Neuronal stem cell (in vitro differentiated cells): ENCODE results near the gene CD300C.
A peak's percentile ranks its signal among the peaks of the same experiment; 100 is the strongest.

Experiments used
- DNase-seq: peaks from one replicate; pipeline ENCODE4 v3.0.0-alpha.2; 2013; ENCODE audit warnings: low spot score
- H2AFZ ChIP-seq: one replicate; pipeline ENCODE4 v1.6.1; 2013; ENCODE audit warnings: mild to moderate bottlenecking, low read length, inconsistent platforms
- H2AK5ac ChIP-seq: 2 replicates; pipeline ENCODE4 v1.6.1; 2013; ENCODE audit warnings: low read depth, mild to moderate bottlenecking, inconsistent platforms, low read length, moderate library complexity, mixed read lengths
- H2BK120ac ChIP-seq: 2 replicates; pipeline ENCODE4 v1.6.1; 2013; ENCODE audit warnings: low read depth, mild to moderate bottlenecking, inconsistent platforms, low read length, moderate library complexity, mixed read lengths
- H2BK12ac ChIP-seq: one replicate; pipeline ENCODE4 v1.6.1; 2013; ENCODE audit warnings: low read length, inconsistent platforms
- H2BK15ac ChIP-seq: 2 replicates; pipeline ENCODE4 v1.6.1; 2013; ENCODE audit warnings: mild to moderate bottlenecking, low read length, inconsistent platforms, mixed read lengths
- H2BK5ac ChIP-seq: one replicate; pipeline ENCODE4 v1.6.1; 2013; ENCODE audit warnings: inconsistent platforms, mild to moderate bottlenecking, low read length, moderate library complexity
- H3K14ac ChIP-seq: one replicate; pipeline ENCODE4 v1.6.1; 2013; ENCODE audit warnings: low read length, inconsistent platforms
- H3K18ac ChIP-seq: 2 replicates; pipeline ENCODE4 v1.6.1; 2013; ENCODE audit warnings: low read length, inconsistent platforms
- H3K23ac ChIP-seq: 2 replicates; pipeline ENCODE4 v1.6.1; 2013; ENCODE audit warnings: low read depth, mild to moderate bottlenecking, mixed read lengths, low read length, inconsistent platforms; ENCODE audit not compliant: poor library complexity
- H3K27ac ChIP-seq: replicated peaks from 3 replicates; pipeline ENCODE4 v1.5.1; 2013; ENCODE audit warnings: low read length, inconsistent platforms
- H3K27me3 ChIP-seq, 3 experiments: 2 replicates each; pipeline ENCODE4 v1.6.1; 2013; ENCODE audit warnings: low read length in 3 of 3, mild to moderate bottlenecking in 2 of 3, inconsistent platforms in 1 of 3, low read depth in 1 of 3, mixed read lengths in 1 of 3, moderate library complexity in 1 of 3; ENCODE audit not compliant: control insufficient read depth in 3 of 3, insufficient read depth in 3 of 3
- H3K36me3 ChIP-seq, 2 donors: replicated peaks in 1 of 2; 2 replicates each; pipeline ENCODE4 v1.6.1; 2013; ENCODE audit warnings: low read length in 2 of 2; ENCODE audit not compliant: control insufficient read depth in 2 of 2, insufficient read depth in 2 of 2
- H3K4ac ChIP-seq: 2 replicates; pipeline ENCODE4 v1.6.1; 2013; ENCODE audit warnings: inconsistent platforms, mild to moderate bottlenecking, low read length, moderate library complexity
- H3K4me1 ChIP-seq, 2 donors: 1 replicate in 1 of 2; 2 replicates in 1 of 2; pipeline ENCODE4 v1.6.1; 2013; ENCODE audit warnings: low read length in 2 of 2, low read depth in 1 of 2; ENCODE audit not compliant: control insufficient read depth in 2 of 2, insufficient read depth in 1 of 2
- H3K4me2 ChIP-seq: one replicate; pipeline ENCODE4 v1.6.1; 2013; ENCODE audit warnings: mild to moderate bottlenecking, low read length, inconsistent platforms; ENCODE audit not compliant: insufficient read depth, poor library complexity, severe bottlenecking
- H3K4me3 ChIP-seq, 2 donors: 2 replicates each; pipeline ENCODE4 v1.5.1; 2013; ENCODE audit warnings: low read length in 2 of 2, mild to moderate bottlenecking in 2 of 2, inconsistent platforms in 1 of 2, moderate library complexity in 1 of 2
- H3K79me1 ChIP-seq: one replicate; pipeline ENCODE4 v1.6.1; 2013; ENCODE audit warnings: low read depth, mild to moderate bottlenecking, inconsistent platforms, low read length, moderate library complexity
- H3K9ac ChIP-seq: one replicate; pipeline ENCODE4 v1.6.1; 2013; ENCODE audit warnings: mild to moderate bottlenecking, low read depth, low read length, inconsistent platforms; ENCODE audit not compliant: poor library complexity
- H3K9me3 ChIP-seq, 2 donors: replicated peaks in 1 of 2; 2 replicates each; pipeline versions ENCODE3 to v1.6.1; 2013; ENCODE audit warnings: low read length in 2 of 2, mild to moderate bottlenecking in 2 of 2, inconsistent platforms in 1 of 2, low read depth in 1 of 2, mixed read lengths in 1 of 2, moderate library complexity in 1 of 2; ENCODE audit not compliant: control insufficient read depth in 2 of 2, insufficient read depth in 1 of 2
- H4K8ac ChIP-seq: one replicate; pipeline ENCODE4 v1.6.1; 2013; ENCODE audit warnings: low read depth, mild to moderate bottlenecking, inconsistent platforms, low read length, moderate library complexity
- H4K91ac ChIP-seq: one replicate; pipeline ENCODE4 v1.6.1; 2013; ENCODE audit warnings: low read length, low read depth, mild to moderate bottlenecking, inconsistent platforms; ENCODE audit not compliant: poor library complexity
- WGBS, 2 donors: extraction: QIAGEN DNeasy Blood & Tissue Kit; methylation state at CpG; one replicate each; pipeline ENCODE4 v1.1.7; 2013; ENCODE audit warnings: missing lambda C conversion rate in 2 of 2, mixed read lengths in 1 of 2; ENCODE audit not compliant: insufficient read length in 2 of 2, insufficient replicate concordance in 1 of 2; ENCODE audit errors: extremely low coverage in 2 of 2; 5-methylcytosine and 5-hydroxymethylcytosine counted together

CD300C gene

DNA sequence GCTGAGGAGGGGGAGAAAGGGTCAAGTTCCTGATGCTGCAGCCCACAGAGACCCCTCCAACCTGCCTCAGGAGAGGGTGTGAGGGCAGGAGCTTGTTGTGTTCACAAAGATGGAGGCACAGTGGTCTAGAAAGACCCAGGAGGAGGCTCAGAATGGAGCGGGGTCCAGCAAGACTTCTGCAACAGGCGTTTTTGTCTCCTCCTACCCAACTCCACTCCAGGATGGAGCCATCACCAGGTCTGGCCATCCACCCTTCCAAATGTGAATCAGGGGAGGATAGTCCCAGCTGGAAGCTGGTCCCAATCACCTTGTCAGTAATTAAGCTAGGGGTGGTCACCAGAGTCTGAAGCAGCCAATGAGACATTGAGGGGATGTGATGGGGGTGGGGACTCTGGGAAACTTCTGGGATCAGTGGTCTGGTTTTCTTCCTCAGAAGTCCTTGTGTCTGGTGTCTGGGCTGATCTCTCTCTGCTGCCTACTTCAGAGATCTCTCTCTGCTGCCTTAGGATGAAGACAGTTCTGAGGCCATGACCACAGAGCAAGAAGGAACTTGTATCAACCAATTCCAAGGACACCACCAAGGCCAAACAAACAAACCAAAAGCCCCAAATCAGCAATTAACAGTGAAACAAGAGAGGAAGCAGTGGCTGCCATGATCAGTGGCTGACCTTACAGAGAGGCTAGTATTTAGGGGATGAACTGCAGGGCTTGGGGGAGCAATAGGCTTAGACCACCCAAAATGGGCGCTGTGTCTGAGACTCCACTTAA, 29.2 kb downstream of the CD300C start:
- H2BK5ac ChIP-seq = no peak overlapping the region
- H2AK5ac ChIP-seq = no peak overlapping the region
- WGBS, 2 donors = no CpG with 5 or more reads among the region's 3 CpGs
- H3K14ac ChIP-seq = no peak overlapping the region
- no peak overlapping the region for H2BK12ac ChIP-seq
- peaks cover 0 to 17% of the 10 kb centered on the region in 2 donors for H3K9me3 ChIP-seq
- H3K36me3 ChIP-seq = no peaks in the 10 kb centered on the region
- no peak overlapping the region for H3K18ac ChIP-seq
- H3K4me1 ChIP-seq = no peaks in the 10 kb centered on the region
- no peak overlapping the region for H3K27ac ChIP-seq
- no peak overlapping the region for H3K4ac ChIP-seq
- H2BK120ac ChIP-seq = no peak overlapping the region
- no peak overlapping the region for H4K91ac ChIP-seq
- no peaks in the 10 kb centered on the region for H3K79me1 ChIP-seq
- peaks cover 0 to 7% (median 0%) of the 10 kb centered on the region in 3 experiments for H3K27me3 ChIP-seq
- H4K8ac ChIP-seq = no peak overlapping the region
- no peak overlapping the region for H2BK15ac ChIP-seq
- H2AFZ ChIP-seq = no peak overlapping the region
- no peak overlapping the region for H3K9ac ChIP-seq
- H3K4me3 ChIP-seq = no peak overlapping the region
- DNase-seq = no peak
- H3K4me2 ChIP-seq = no peak overlapping the region
- H3K23ac ChIP-seq = no peak overlapping the region

DNA sequence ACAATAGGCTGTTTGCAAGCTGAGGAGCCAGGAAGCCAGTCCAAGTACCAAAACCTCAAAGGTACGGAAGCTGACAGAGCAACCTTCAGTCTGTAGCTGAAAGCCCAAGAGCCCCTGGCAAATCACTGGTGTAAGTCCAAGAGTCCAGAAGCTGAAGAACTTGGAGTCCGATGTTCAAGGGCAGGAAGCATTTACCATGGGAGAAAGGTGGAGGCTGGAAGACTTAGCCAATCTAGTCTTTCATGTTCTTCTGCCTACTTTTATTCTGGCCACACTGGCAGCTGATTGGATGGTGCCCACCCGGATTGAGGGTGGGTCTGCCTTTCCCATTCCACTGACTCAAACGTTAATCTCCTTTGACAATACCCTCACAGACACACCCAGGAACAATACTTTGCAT, 30.0 kb downstream of the CD300C start:
- H3K27ac ChIP-seq = no peak overlapping the region
- no peak overlapping the region for H3K4me2 ChIP-seq
- peaks cover 0 to 7% (median 0%) of the 10 kb centered on the region in 3 experiments for H3K27me3 ChIP-seq
- H3K14ac ChIP-seq = no peak overlapping the region
- no peak for DNase-seq
- no peaks in the 10 kb centered on the region for H3K79me1 ChIP-seq
- no peak overlapping the region for H3K18ac ChIP-seq
- H3K9ac ChIP-seq = no peak overlapping the region
- peaks cover 0 to 13% of the 10 kb centered on the region in 2 donors for H3K9me3 ChIP-seq
- WGBS, 2 donors = no CpG with 5 or more reads among the region's 4 CpGs
- no peak overlapping the region for H2BK15ac ChIP-seq
- no peaks in the 10 kb centered on the region for H3K4me1 ChIP-seq
- no peak overlapping the region for H4K8ac ChIP-seq
- H2BK12ac ChIP-seq = no peak overlapping the region
- H2AFZ ChIP-seq = no peak overlapping the region
- no peak overlapping the region for H2AK5ac ChIP-seq
- no peak overlapping the region for H3K4me3 ChIP-seq
- no peak overlapping the region for H2BK5ac ChIP-seq
- H2BK120ac ChIP-seq = no peak overlapping the region
- H3K36me3 ChIP-seq = no peaks in the 10 kb centered on the region
- H4K91ac ChIP-seq = no peak overlapping the region
- H3K23ac ChIP-seq = no peak overlapping the region
- no peak overlapping the region for H3K4ac ChIP-seq

DNA sequence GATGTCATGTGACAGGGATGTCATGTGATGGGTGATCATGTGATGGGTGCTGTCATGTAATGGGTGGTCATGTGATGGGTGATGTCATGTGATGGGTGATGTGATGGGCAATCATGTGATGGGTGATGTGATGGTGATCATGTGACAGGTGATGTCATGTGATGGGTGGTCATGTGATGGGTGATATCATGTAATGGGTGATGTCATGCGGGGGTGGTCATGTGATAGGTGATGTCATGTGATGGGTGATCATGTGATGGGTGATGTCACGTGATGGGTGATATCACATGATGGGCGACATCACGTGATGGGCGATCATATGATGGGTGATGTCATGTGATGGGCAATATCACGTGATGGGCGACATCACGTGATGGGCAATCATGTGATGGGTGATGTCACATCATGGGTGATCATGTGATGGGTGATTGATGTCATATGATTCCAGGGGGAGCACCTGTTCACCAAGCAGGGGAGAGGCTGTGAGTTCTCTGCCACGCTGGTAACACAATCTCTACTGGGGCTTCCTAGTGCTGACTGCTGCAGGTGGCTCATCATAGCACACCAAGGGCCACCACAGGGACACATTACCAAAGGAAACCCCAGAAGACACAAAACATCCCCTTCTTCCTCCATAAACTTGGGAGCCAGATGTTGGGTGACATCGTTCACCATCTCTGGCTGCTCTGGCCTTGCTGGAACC, 31.1 kb downstream of the CD300C start:
- H3K27ac ChIP-seq = no peak overlapping the region
- no peak overlapping the region for H2AFZ ChIP-seq
- peak overlapping the region; percentile 12 for H3K14ac ChIP-seq
- no peak overlapping the region for H2BK5ac ChIP-seq
- H3K36me3 ChIP-seq = no peaks in the 10 kb centered on the region
- no peak overlapping the region for H4K8ac ChIP-seq
- no peak overlapping the region for H2BK12ac ChIP-seq
- H3K4ac ChIP-seq = no peak overlapping the region
- H3K4me2 ChIP-seq = no peak overlapping the region
- no peak overlapping the region for H2BK15ac ChIP-seq
- DNase-seq = no peak
- H2AK5ac ChIP-seq = no peak overlapping the region
- WGBS, 2 donors = no CpG with 5 or more reads among the region's 10 CpGs
- peaks cover 0 to 13% of the 10 kb centered on the region in 2 donors for H3K9me3 ChIP-seq
- peak overlapping the region in 1 of 2 donors; percentile 65 for H3K4me3 ChIP-seq
- H4K91ac ChIP-seq = no peak overlapping the region
- no peak overlapping the region for H3K23ac ChIP-seq
- no peaks in the 10 kb centered on the region for H3K79me1 ChIP-seq
- no peak overlapping the region for H3K18ac ChIP-seq
- H3K4me1 ChIP-seq = no peaks in the 10 kb centered on the region
- peaks cover 0 to 7% (median 0%) of the 10 kb centered on the region in 3 experiments for H3K27me3 ChIP-seq
- no peak overlapping the region for H3K9ac ChIP-seq
- H2BK120ac ChIP-seq = no peak overlapping the region

DNA sequence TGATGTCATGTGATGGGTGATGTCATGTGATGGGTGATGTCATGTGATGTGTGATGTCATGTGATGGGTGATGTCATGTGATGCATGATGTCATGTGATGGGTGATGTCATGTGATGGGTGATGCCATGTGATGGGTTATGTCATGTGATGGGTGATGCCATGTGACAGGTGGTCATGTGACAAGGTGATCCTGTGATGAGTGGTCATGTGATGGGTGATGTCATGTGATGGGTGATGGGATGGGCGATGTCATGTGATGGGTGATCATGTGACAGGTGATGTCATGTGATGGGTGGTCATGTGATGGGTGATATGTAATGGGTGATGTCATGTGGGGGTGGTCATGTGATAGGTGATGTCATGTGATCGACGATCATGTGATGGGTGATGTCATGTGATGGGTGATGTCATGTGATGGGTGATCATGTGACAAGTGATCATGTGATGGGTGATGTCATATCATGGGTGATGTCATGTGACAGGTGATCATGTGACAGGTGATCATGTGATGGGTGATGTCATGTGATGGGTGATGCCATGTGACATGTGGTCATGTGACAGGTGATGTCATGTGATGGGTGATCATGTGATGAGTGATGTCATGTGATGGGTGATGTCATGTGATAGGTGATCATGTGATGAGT, 31.8 kb downstream of the CD300C start:
- no peaks in the 10 kb centered on the region for H3K36me3 ChIP-seq
- no peak overlapping the region for H3K4me2 ChIP-seq
- H3K4me3 ChIP-seq = peak overlapping the region in 1 of 2 donors; percentile 65
- H3K79me1 ChIP-seq = no peaks in the 10 kb centered on the region
- peaks cover 0 to 7% (median 0%) of the 10 kb centered on the region in 3 experiments for H3K27me3 ChIP-seq
- H3K14ac ChIP-seq = no peak overlapping the region
- H3K27ac ChIP-seq = no peak overlapping the region
- no peak overlapping the region for H4K8ac ChIP-seq
- no peaks in the 10 kb centered on the region for H3K4me1 ChIP-seq
- H3K9me3 ChIP-seq = peaks cover 0 to 13% of the 10 kb centered on the region in 2 donors
- no peak overlapping the region for H2BK15ac ChIP-seq
- no peak overlapping the region for H2AFZ ChIP-seq
- no peak overlapping the region for H4K91ac ChIP-seq
- no peak overlapping the region for H2BK5ac ChIP-seq
- no peak overlapping the region for H3K4ac ChIP-seq
- no peak overlapping the region for H2BK120ac ChIP-seq
- no peak overlapping the region for H2BK12ac ChIP-seq
- peak overlapping the region; percentile 66 for H3K23ac ChIP-seq
- peak overlapping the region; percentile 54 for H3K9ac ChIP-seq
- H3K18ac ChIP-seq = no peak overlapping the region
- WGBS, 2 donors = no CpG with 5 or more reads among the region's 3 CpGs
- H2AK5ac ChIP-seq = no peak overlapping the region
- peak; percentile 36 for DNase-seq
